Karpas-422 (cell line): Measurements from ENCODE around the gene PKP3. TPM values are rescaled to one million over a fixed set of nuclear protein-coding genes. Genes with fewer than 3 reads are reported as not detected.
"Not testable (repeated sequence)": the region's sequence is repeated elsewhere in the genome, so short reads cannot be mapped to it uniquely, and the experiment has no call there.

Experiments used
- DNase-seq: peaks from one replicate; pipeline ENCODE4 v3.0.0-alpha.2; 2015
- H2AFZ ChIP-seq: fragments of 200-600 bp; sonication (generic); 2 replicates; pipeline ENCODE4 v1.6.1; 2014; ENCODE audit warnings: antibody characterized with exemption, low read length, mixed read lengths
- H3K27ac ChIP-seq: fragments of 200-600 bp; sonication (generic); 2 replicates; pipeline ENCODE4 v1.5.1; 2014; ENCODE audit warnings: mild to moderate bottlenecking, low read length, moderate library complexity
- H3K27me3 ChIP-seq: fragments of 200-600 bp; sonication (generic); 2 replicates; pipeline ENCODE4 v1.6.1; 2014; ENCODE audit warnings: low read length, mixed read lengths
- H3K36me3 ChIP-seq: fragments of 200-600 bp; sonication (generic); 2 replicates; pipeline ENCODE4 v1.6.1; 2014; ENCODE audit warnings: low read length, mixed read lengths; ENCODE audit not compliant: insufficient read depth
- H3K4me1 ChIP-seq: fragments of 200-600 bp; sonication (generic); 2 replicates; pipeline ENCODE4 v1.6.1; 2014; ENCODE audit warnings: mild to moderate bottlenecking, low read length, mixed read lengths
- H3K4me2 ChIP-seq: fragments of 200-600 bp; sonication (generic); 2 replicates; pipeline ENCODE4 v1.6.1; 2014; ENCODE audit warnings: low read length, low read depth, mild to moderate bottlenecking; ENCODE audit not compliant: poor library complexity, severe bottlenecking
- H3K4me3 ChIP-seq: fragments of 200-600 bp; sonication (generic); 2 replicates; pipeline ENCODE4 v1.5.1; 2014; ENCODE audit warnings: mild to moderate bottlenecking, antibody characterized with exemption, low read length, mixed read lengths
- H3K79me2 ChIP-seq: fragments of 200-600 bp; sonication (generic); 2 replicates; pipeline ENCODE4 v1.6.1; 2014; ENCODE audit warnings: mild to moderate bottlenecking, low read length, mixed read lengths
- H3K9ac ChIP-seq: fragments of 200-600 bp; sonication (generic); 2 replicates; pipeline ENCODE4 v1.6.0; 2014; ENCODE audit warnings: low read length
- H3K9me2 ChIP-seq: fragments of 200-600 bp; sonication (generic), shearing (Covaris generic); replicated peaks from 2 replicates; pipeline ENCODE4 v1.6.0; 2014; ENCODE audit warnings: mild to moderate bottlenecking, low read length, moderate library complexity; ENCODE audit not compliant: insufficient read depth
- H3K9me3 ChIP-seq: fragments of 300-700, 200-600 bp; sonication (generic); 2 replicates; pipeline ENCODE4 v1.6.1; 2014; ENCODE audit warnings: low read length, mixed read lengths
- H4K20me1 ChIP-seq: fragments of 200-600 bp; sonication (generic); 2 replicates; pipeline ENCODE4 v1.6.1; 2014; ENCODE audit warnings: mild to moderate bottlenecking, antibody characterized with exemption, low read length, low read depth; ENCODE audit not compliant: insufficient read depth
- total RNA-seq: library from RNA; depleted of rRNA; stranded (reverse); fragments of >200 nt; shearing (Covaris generic); gene quantifications from 2 replicates; pipeline ENCODE4 v1.2.3, GENCODE V29; 2014; ENCODE audit warnings: low replicate concordance

PKP3 gene
- total RNA-seq, 1 experiment from 2014 or later = not detected

- no peaks in the 10 kb centered on the region for H3K36me3 ChIP-seq
- no peaks in the 10 kb centered on the region for H3K9me2 ChIP-seq
- no peak overlapping the region for H3K27ac ChIP-seq
- H4K20me1 ChIP-seq = no peaks in the 10 kb centered on the region
- no peak overlapping the region for H2AFZ ChIP-seq
- no peaks in the 10 kb centered on the region for H3K4me1 ChIP-seq
- H3K9me3 ChIP-seq = no peaks in the 10 kb centered on the region
- no peaks in the 10 kb centered on the region for H3K27me3 ChIP-seq
- no peaks in the 10 kb centered on the region for H3K79me2 ChIP-seq
- no peak overlapping the region for H3K4me2 ChIP-seq
- no peak overlapping the region for H3K9ac ChIP-seq
- no peak overlapping the region for H3K4me3 ChIP-seq
- DNase-seq = no peak
Observed at GRCh38 chr11:420054-420910, 26.3 kb downstream of the PKP3 start.

DNA sequence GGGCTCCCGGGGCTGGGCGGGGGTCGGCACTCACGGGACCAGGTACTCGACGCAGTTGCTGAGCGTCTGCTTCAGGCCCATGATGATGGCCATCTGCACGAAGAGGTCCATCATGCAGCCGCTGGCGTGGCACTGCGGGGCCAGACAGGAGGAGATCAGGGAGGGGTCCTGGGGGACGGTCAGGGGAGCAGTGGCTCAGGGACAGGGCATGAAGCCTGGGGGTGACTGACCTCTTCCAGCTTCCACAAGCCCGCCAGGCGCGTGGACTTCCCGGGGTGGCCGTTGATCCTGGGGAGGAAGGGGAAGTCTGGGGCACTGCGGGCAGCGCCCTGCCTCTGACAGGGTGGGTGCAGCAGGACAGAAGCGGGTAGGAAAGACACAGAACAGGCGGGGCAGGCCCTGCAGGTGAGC is 26.9 kb downstream of the PKP3 start:
- H3K4me3 ChIP-seq = no peak overlapping the region
- no peaks in the 10 kb centered on the region for H3K27me3 ChIP-seq
- H3K4me1 ChIP-seq = no peaks in the 10 kb centered on the region
- no peak overlapping the region for H3K9ac ChIP-seq
- DNase-seq = no peak
- no peaks in the 10 kb centered on the region for H4K20me1 ChIP-seq
- no peak overlapping the region for H3K27ac ChIP-seq
- H3K4me2 ChIP-seq = no peak overlapping the region
- H3K79me2 ChIP-seq = no peaks in the 10 kb centered on the region
- H3K9me2 ChIP-seq = no peaks in the 10 kb centered on the region
- H3K36me3 ChIP-seq = no peaks in the 10 kb centered on the region
- no peaks in the 10 kb centered on the region for H3K9me3 ChIP-seq
- no peak overlapping the region for H2AFZ ChIP-seq

GRCh38 chr11:422249-422656 is 28.2 kb downstream of the PKP3 start:
- Histone ChIP-seq H4K20me1 (no peaks in the 10 kb centered on the region), H3K9me2 (no peaks in the 10 kb centered on the region), H3K9me3 (no peaks in the 10 kb centered on the region), H2AFZ (no peak overlapping the region), H3K4me2 (no peak overlapping the region), H3K27me3 (no peaks in the 10 kb centered on the region), H3K4me3 (no peak overlapping the region), H3K9ac (no peak overlapping the region), H3K4me1 (no peaks in the 10 kb centered on the region), H3K27ac (no peak overlapping the region), H3K36me3 (no peaks in the 10 kb centered on the region), H3K79me2 (no peaks in the 10 kb centered on the region)
- no peak for DNase-seq

- H3K79me2 ChIP-seq = no peaks in the 10 kb centered on the region
- no peak overlapping the region for H3K4me2 ChIP-seq
- H3K9ac ChIP-seq = no peak overlapping the region
- no peak overlapping the region for H2AFZ ChIP-seq
- H3K27ac ChIP-seq = no peak overlapping the region
- H3K27me3 ChIP-seq = no peaks in the 10 kb centered on the region
- H4K20me1 ChIP-seq = no peaks in the 10 kb centered on the region
- H3K4me1 ChIP-seq = no peaks in the 10 kb centered on the region
- no peak overlapping the region for H3K4me3 ChIP-seq
- no peaks in the 10 kb centered on the region for H3K36me3 ChIP-seq
- no peaks in the 10 kb centered on the region for H3K9me2 ChIP-seq
- H3K9me3 ChIP-seq = no peaks in the 10 kb centered on the region
- no peak for DNase-seq
Observed at GRCh38 chr11:424232-424631, 30.2 kb downstream of the PKP3 start.

DNA sequence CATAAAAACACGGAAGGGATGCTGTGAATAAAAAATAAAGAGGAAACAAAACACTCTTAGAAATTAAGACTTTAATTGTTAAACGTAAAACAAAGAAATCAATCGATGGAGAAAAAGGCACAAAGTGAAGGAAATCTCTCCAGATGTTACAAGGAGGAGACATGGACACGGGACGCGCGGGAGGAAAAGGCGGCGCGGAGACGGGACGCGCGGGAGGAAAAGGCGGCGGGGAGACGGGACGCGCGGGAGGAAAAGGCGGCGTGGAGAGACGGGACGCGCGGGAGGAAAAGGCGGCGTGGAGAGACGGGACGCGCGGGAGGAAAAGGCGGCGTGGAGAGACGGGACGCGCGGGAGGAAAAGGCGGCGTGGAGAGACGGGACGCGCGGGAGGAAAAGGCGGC is 30.8 kb downstream of the PKP3 start:
- H4K20me1 ChIP-seq, H3K4me2 ChIP-seq, H3K27ac ChIP-seq: not testable (repeated sequence)

GRCh38 chr11:425301-425700 is 31.3 kb downstream of the PKP3 start:
- H2AFZ ChIP-seq = no peak overlapping the region
- H3K4me3 ChIP-seq = no peak overlapping the region
- DNase-seq = no peak
- H3K27me3 ChIP-seq = no peaks in the 10 kb centered on the region
- H3K9me2 ChIP-seq = no peaks in the 10 kb centered on the region
- H3K4me2 ChIP-seq = no peak overlapping the region
- no peaks in the 10 kb centered on the region for H4K20me1 ChIP-seq
- no peaks in the 10 kb centered on the region for H3K36me3 ChIP-seq
- no peaks in the 10 kb centered on the region for H3K4me1 ChIP-seq
- no peak overlapping the region for H3K9ac ChIP-seq
- H3K9me3 ChIP-seq = no peaks in the 10 kb centered on the region
- H3K79me2 ChIP-seq = no peaks in the 10 kb centered on the region
- H3K27ac ChIP-seq = no peak overlapping the region

More for the DNA sequence above, 30.8 kb downstream of the PKP3 start:
- not testable (repeated sequence) for H3K79me2 ChIP-seq, H3K9me3 ChIP-seq, H3K27me3 ChIP-seq, H3K9me2 ChIP-seq, H3K4me1 ChIP-seq, H2AFZ ChIP-seq, DNase-seq, H3K9ac ChIP-seq, H3K36me3 ChIP-seq, H3K4me3 ChIP-seq

- Histone ChIP-seq H3K9me2 (no peaks in the 10 kb centered on the region), H3K27ac (no peak overlapping the region), H3K9ac (no peak overlapping the region), H3K36me3 (no peaks in the 10 kb centered on the region), H3K9me3 (no peaks in the 10 kb centered on the region), H3K27me3 (no peaks in the 10 kb centered on the region), H2AFZ (no peak overlapping the region), H3K4me1 (no peaks in the 10 kb centered on the region), H3K4me2 (no peak overlapping the region), H3K4me3 (no peak overlapping the region), H3K79me2 (no peaks in the 10 kb centered on the region), H4K20me1 (no peaks in the 10 kb centered on the region)
- DNase-seq = no peak
Observed at GRCh38 chr11:426851-427250, 32.8 kb downstream of the PKP3 start.

GRCh38 chr11:428295-428694 is 34.3 kb downstream of the PKP3 start:
- Histone ChIP-seq H3K36me3 (no peaks in the 10 kb centered on the region), H3K27me3 (no peaks in the 10 kb centered on the region), H3K4me1 (no peaks in the 10 kb centered on the region), H3K4me3 (no peak overlapping the region), H3K9ac (no peak overlapping the region), H4K20me1 (no peaks in the 10 kb centered on the region), H3K9me2 (no peaks in the 10 kb centered on the region), H3K4me2 (no peak overlapping the region), H2AFZ (no peak overlapping the region), H3K27ac (no peak overlapping the region), H3K79me2 (no peaks in the 10 kb centered on the region), H3K9me3 (no peaks in the 10 kb centered on the region)
- no peak for DNase-seq
